Measurements from ENCODE around the gene PLXDC2.

DNA sequence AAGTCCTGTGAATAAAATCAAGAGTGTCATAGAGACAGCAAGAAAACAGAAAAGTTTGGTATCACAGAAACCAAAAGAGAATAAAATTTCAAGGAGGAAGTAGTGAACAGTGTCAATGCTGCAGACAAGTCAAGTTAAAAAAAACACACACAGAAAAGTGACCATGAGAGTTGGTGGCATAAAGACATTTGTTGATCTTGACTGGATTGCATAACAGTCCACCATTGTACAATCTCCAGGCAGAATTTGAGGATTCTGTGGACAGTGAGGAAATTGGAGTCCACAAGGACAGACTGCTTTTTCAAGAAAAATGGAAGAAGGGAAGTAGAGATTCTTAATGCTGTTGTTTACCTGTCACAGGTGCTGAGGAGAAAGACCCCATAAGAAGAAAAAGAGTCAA, 412.5 kb downstream of the PLXDC2 start:
- TF ChIP-seq, protein P1, sequence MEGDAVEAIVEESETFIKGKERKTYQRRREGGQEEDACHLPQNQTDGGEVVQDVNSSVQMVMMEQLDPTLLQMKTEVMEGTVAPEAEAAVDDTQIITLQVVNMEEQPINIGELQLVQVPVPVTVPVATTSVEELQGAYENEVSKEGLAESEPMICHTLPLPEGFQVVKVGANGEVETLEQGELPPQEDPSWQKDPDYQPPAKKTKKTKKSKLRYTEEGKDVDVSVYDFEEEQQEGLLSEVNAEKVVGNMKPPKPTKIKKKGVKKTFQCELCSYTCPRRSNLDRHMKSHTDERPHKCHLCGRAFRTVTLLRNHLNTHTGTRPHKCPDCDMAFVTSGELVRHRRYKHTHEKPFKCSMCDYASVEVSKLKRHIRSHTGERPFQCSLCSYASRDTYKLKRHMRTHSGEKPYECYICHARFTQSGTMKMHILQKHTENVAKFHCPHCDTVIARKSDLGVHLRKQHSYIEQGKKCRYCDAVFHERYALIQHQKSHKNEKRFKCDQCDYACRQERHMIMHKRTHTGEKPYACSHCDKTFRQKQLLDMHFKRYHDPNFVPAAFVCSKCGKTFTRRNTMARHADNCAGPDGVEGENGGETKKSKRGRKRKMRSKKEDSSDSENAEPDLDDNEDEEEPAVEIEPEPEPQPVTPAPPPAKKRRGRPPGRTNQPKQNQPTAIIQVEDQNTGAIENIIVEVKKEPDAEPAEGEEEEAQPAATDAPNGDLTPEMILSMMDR (IDR thresholded peaks at IDR 0.05), result no peak
- no peak for TF ChIP-seq POLR2A (IDR thresholded peaks at IDR 0.05)

Measured in heart left ventricle (tissue), 13 donors.